Hematopoietic multipotent progenitor cell treated with erythropoietin and hydrocortisone succinate and interleukin-3 and kit ligand, for 15 days (in vitro differentiated cells): ENCODE measurements around the gene HOXC10.

Experiments
- DNase-seq: peaks from one replicate; pipeline ENCODE4 v3.0.0-alpha.2; 2015; ENCODE audit warnings: low spot score

Gene HOXC10

DNA sequence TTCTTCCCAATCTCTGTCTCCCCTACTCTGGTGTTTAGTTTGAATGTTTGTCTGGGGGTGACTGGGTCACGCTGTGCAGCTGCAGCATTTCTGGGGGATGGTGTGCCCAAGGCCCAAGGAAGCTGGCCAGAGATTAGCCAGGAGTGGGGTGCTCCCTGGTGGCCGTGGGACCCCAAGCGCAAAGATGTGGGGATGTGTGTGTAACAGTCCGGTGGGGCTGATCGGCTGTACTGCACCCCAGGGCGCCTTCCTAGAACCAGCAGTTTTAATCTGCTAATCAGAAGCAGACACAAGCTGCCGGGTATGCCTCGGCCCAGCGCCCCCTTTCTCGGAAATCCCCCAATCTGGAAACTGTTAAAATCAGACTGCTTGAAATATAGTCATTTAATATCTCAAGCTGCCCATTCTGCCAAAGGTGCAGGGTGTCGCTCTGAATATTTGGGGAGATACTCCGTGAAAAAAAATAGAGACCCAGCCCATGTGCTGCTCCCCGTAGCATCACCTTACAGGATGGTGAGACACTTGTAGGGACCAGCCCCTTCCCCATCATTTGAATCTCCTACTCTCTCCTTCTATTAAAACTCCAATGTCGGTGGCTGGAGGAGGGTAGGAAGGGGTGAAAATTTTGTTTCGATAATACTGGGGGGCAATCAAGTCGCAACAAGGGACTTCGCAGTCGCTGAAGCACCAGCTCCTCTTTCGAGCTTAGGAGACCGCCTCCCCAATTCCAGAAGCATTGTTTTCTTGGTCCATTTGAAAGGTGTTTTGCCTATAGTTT lies 19.3 kb downstream of the HOXC10 start:
- DNase-seq: no peak

DNA sequence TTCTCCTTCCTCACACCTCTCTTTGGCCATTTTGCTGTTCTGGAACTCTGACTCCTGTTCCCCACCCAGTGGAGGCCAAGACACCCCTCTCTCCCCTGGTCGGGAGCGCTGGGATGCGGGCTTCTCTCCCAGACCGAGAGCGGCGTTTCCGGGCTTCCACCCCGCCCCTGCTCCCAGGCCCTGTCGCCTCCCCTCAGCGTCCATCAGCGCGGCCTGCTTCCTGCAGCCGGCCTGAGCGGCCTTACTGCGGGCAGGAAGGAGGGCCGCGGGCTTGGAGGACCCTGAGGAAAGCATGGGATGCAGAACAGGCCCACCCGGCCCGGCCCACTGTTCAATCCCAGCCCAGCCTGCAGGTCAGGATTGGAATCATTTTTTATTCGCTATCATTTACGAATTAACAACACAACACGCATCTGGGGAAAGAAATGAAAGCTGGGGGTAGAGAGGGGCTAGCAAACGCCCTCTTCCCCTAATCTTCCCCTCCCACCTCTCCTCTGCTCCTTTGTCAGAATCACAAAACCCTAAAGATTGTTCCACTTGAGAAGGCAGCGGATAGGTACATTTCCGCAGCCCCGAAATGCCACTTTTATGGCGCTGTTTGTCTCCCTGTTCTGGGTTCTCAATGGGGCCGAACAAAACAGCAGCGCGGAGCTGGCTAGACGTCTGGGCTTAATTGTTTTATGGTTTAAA lies 20.0 kb downstream of the HOXC10 start:
- no peak for DNase-seq

DNA sequence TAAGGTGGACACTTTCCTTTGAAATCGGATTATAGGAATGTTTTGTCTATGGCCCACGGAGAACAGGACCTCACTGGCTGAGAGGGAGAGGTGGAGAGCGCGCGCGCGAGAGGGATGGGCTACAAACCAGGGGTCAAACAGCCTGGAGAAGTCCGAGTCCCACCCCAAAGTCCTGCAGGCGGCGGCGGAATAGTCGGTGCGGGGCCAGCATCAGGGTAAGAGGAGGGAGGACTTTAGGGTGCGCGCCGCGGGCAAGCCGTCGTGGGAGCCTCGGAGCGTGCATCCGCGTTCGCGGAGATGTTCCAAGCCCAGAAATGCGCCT lies 20.5 kb downstream of the HOXC10 start:
- DNase-seq: no peak

DNA sequence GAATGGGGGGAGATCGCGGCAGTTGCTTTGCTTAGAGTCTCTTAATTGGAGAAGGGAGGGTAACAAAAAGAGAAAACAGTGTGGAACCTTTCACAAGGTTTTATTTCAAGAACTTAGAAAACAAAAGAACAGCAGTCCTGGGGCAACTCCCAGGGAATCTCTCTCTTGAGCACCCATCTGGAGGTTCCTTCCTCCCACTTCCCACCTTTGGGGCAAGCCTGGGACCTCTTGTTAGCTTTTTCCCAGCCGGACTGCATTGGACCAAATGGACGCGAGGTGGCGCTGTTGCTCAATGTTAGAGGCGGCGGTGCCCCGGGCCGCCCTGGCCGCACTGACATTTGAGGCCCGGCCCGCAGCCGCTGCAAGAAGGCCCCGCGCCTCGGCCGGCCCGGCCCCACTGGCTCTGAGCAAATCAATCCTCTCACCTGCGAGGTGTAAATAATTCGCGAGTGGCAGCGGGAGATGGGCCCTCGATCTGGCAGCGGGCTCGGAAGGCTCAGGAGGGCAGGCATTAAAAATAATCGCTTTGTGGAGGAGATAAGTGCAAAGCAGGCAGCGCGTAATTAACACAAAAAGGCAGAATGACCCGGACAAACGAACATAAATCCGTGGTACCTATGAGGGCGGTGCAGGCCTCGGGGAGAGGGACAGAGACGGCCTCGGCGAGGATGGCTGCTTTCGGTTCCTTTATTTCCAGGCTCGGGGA lies 21.1 kb downstream of the HOXC10 start:
- DNase-seq: peak; percentile 76

DNA sequence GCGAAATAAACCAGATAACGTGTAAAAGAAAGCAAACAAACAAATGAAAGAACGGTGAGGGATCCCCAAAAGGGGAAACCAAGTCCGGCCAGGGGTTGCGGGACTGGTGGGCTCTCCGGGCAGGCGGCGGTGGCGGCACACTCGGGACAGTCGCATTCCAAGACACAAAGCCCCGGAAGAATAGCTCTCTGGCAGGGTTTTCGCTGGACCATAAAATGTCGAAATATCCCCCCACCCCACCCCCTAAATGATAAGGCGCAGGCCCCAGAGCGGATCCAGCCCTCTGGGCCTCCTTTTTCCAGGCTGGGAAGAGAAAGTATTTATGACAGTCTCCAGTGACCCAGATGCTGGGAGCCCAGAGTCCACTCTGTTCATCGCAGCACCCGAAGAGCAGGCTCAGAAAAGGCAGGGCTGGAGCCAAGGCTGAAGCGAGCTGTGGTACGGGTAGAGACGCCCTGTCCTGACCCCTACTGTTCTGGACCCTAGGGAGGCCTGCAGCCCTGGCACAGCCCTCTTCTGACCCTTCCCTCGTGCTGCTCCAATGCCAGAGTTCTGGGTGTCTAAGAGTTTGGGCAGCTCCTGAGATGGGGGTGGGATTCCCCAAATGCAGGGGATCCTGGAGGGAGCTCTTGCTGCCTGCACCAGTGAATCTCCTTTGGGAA lies 21.7 kb downstream of the HOXC10 start:
- DNase-seq: no peak

DNA sequence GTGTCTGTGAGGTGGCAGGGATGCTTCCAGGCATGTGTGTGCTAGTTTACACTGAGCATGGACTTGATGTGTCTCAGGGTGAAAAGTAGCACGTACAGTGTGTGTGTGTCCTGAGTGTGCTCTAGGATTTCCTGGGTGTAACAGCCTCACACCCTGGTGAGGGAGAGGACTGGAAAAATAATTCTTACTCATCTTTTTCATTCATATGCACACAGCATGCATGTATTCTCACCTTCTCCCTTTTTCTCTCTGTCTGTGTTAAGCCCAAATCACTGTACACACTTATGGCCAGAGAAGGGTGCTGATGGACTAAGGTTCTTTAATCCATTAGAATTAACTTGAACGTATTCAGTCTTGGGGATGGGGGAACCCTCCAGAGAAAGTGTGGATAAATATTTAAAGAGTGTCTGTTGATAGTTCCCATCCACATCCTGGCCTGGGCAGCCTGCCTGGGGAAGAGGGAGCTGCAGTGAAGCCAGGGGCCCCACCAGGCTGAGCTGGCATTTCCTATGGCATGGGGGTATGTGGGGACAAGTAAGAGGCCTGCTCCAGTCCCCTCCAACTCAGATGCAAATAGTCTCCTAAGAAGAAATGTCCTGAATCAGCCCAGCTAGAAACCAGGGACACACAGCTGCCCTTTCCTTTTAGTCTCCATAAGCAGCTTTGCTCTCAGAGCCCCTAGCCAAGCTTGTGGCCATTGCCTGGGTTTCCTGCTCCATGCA lies 22.8 kb downstream of the HOXC10 start:
- DNase-seq: no peak

DNA sequence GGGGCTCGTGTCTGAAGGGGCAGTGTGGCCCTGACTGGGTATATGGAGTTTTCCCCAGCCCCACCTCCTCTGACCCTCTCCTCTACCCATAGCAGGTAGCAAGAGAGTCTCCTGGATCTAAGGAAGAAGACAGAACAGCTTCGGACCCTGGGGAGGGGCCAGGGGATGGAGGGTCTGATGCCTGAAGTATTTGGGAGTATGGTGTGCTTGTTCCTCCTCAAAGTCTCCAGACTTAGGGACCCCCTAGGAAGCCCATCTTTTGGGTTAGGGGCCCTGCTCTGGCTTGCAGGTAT lies 23.3 kb downstream of the HOXC10 start:
- DNase-seq: no peak

DNA sequence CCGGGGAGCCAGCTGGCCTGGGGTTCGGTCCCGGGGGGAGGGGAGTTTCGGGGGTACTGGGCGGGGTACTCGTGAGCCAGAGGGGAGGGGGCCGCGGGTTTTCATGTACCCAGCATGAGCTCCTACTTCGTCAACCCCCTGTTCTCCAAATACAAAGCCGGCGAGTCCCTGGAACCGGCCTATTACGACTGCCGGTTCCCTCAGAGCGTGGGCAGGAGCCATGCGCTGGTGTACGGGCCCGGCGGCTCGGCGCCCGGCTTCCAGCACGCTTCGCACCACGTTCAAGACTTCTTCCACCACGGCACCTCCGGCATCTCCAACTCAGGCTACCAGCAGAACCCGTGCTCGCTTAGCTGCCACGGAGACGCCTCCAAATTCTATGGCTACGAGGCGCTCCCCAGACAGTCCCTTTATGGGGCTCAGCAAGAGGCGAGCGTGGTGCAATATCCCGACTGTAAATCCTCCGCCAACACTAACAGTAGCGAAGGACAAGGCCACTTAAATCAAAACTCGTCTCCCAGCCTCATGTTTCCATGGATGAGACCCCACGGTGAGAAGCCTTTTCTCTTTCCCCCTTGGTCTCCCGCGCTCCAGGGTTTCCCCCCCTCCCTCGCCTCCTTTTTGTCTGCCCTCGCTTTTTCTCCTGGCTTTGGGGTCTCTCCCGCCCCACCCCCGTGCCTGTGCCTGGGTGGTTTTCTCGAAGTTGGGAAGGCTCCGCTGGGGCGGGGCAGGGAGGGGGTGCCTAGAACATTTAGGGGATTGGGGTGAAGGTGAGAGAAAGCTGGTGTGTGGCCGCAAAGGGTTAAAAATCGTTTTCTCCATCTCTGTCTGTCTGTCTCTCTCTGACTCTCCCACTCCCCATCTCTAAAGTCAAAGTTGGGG lies 24.5 kb downstream of the HOXC10 start:
- DNase-seq: no peak

DNA sequence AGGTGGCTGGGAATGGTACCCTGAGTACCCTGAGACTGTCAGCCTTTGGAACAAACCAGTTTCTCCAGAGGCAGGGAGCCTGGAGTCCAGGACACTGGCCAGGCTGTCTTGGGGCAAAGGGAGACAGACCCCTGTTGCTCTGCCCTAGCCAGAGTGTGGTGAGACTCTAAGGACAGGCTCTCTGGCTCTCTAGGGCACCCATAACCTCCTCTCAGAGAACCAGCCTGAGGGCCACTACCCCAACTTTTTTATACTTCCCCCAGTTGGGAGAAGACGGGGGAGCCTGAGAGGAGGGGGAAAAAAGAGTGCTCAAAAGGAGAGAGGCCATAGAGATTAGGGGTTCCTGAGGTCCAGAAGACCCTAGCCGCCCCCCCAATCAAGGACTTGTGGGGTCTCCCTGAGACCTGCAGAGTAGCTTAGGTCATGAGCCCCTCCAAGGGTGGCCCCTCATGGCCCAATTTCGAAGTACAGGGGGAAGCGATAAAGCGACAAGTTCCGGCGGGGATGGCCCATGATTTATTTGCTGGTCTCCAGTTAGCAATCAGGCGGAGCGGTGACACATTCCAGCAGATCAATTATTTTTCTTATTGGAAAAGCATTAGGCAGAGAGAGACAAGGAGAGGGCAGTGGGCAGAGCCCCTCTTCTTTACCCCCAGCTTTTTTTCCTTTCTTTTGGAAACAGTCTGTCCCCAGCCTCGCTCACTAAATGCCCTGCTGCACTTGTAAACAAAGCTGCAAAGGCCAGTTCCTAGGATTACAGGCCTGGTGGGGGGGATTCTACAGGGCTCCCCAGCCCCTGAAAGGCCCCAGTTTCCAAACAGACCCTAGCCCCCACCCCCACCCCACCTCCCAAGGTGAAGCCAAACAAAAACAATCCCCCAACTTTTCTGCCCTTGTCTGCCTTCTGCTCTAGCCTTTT lies 25.4 kb downstream of the HOXC10 start:
- DNase-seq: no peak

DNA sequence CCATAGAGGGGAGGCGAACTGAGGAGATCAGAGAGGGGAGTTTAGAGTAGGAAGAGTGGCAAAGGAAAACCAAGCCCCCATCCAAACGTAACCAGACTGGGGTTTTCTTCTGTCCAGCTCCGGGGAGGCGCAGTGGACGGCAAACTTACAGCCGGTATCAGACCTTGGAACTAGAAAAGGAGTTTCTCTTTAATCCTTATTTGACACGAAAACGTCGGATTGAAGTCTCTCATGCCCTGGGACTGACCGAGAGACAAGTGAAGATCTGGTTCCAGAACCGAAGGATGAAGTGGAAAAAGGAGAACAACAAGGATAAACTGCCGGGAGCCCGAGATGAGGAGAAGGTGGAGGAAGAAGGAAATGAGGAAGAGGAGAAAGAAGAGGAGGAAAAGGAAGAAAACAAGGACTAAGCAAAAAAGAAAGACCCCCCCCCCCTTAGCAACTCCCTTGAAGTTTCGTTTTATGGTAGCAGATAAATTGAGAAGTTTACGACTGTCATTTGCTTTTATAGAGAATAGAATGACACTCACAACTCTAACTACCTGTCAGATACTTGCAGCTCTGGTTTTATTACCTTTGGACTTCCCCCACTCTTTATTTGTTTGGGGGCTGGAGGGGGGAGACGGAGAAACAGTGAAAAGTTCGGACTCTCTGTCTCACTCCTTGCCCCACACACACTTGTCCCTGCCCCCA lies 26.2 kb downstream of the HOXC10 start:
- no peak for DNase-seq

DNA sequence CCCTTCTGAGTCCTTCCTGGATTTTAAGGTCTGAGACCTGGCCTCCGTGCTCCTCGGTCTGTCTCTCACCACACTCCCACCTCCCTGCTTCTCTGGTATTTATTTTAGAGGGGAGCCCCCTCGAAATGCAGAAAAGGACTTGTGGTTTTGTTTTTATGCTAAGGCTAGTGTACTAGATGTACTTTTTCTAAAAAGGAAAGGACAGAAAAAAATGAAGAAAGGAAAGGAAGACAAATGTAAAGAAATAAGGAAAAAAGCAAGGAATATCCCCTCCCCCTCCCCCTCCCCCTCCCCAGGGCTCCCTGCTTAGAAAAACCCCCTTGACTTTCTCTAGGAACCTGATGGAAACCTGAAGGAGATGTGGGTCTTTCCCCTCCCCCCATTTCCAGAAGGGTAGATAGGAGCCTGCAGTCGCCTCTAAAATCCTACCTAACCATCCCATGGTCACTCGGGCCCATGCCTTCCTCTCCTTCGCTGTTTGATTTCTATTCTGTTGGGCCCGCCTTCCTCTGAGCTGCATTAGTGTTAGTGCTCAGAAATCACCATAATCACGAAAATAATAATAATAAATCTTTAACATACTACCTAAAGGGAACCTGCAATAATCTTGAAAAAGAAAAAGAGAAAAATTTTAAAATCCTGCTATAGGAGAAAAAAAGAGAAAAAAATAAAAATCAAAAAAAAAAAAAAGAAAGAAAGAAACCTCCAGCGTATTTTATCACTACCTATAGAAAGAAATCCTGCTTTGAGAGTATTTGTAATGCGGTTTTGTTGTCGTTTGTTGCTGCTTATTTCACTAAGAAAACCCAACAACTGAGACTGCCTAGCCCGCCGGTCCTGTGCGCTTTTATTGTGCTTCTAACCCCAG lies 27.0 kb downstream of the HOXC10 start:
- DNase-seq: no peak

DNA sequence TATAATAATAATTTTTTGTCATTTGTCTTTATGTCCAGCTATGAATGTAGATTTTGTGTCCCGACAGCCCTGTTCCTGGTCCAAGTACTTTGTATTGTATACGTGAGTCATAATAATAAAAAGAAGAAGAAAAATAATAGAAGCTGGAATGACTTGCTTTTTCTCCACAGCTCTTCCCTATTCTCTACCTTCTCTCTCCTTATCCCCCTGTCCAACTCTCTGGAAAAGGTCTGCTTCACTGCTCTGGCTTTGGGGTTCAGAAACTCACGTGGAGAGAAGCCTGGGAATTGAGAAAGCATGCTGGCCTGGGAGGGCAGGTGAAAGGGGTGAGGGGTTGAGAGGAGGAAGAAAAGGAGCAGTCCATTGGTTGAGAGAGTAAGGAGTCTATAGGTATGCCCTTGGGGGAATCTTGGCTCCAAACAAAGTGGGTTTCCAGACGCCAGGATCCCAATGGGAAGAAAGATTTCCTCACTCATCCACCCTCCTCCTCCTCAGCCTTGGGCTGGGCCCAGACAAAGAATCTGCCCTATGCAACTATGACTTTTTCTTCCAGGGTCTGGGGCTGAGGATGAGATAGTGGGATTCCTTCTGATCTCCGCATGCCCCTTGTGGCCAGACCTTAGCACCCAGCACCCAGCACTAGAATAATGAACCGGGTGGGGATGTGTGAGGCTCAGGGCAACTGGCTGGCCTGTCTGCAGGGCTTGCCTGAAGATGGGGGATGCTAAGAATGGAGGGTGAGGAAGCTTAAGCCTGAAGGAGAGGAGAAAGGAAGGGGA lies 27.9 kb downstream of the HOXC10 start:
- no peak for DNase-seq

DNA sequence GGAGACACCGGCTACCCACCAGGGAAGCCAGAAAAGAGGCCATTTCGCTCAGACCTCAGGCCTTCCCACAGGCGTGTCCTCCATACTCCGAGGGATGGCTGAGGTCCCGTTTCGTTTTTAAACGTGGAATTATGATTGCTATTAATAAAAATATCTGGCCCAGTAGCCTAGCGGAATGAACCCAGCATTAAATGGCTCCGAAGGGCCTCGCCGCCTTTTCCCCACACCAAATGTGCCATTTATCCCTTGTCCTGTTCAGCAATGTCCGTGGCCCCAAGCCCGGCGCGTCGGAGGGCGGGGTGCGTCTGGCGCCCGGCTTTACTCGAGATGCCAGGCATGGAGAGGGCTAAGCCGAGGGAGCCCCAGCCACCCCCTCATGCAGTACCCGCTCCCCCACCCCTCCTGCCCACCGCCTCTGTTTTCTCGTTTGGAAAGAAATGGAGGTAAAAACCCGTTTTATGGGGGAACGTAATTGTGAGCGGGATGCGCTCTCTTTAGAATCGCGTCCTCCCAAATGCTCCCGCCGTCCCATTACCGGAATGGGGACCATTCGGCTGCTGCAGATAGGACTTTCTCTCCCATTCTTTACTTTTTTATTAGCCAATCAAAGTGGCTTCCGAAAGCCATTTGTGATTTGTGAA lies 29.6 kb downstream of the HOXC10 start:
- no peak for DNase-seq

DNA sequence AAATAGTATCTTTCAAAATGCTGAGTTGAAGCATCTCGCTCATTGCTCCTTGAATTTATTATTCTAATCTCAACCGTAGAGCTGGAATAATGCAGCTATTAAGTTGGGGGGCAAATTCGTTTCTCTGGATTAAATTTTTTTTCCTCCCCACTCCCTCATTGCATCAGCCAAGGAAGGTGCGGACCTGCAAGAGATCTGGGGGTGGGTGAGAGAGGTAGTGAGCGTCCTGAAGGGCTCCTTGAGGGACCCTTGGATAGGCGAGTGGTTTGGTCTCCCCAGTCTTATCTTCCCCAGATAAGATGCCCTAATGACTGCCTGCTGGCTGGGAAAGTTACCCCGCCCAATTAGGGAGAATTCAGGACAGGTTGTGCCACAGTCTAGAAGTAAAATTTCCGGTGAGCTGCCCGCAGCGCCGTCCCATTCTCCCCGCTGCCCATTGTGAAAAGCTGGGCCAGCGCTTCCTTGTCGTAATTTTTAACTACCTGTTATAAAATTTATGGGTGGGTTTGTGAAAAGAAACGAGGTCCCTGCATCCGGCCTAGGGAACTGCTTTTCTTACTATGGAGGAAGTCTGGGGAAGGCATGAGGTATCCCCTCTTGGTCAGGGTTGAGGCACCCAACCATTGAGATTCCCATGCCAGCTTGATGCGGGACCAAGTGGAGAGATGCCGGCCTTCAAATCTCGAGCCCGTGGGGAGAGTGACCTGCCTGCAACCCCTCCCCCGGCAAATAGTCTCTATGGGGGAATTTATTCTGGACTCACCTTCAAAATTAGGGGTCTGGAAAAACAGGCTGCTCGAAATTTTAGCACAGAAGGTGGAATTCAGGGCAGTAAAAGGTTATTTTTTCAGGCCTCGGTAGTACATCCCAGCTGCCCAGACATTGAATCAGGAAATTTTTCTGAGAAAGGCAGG lies 30.3 kb downstream of the HOXC10 start:
- DNase-seq: no peak

DNA sequence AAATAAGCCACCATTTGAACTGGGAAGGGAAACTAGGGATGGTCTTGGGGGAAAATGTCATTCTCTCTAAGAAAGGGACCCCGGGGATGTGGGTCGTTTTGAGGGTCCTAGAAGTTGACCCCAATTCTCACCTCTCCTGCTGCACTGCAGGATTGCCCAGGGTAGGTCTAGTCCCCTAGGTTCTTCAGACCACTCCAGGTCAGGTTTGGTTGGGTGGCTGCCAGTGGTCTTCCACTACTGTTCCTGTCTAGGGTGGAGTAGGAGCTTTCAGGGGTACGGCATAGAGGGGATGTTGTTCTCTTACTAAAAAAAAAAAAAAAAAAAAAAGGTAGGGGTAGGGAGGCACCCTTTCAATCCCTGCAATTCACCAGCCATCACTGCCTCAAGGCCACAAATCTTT lies 31.1 kb downstream of the HOXC10 start:
- no peak for DNase-seq

DNA sequence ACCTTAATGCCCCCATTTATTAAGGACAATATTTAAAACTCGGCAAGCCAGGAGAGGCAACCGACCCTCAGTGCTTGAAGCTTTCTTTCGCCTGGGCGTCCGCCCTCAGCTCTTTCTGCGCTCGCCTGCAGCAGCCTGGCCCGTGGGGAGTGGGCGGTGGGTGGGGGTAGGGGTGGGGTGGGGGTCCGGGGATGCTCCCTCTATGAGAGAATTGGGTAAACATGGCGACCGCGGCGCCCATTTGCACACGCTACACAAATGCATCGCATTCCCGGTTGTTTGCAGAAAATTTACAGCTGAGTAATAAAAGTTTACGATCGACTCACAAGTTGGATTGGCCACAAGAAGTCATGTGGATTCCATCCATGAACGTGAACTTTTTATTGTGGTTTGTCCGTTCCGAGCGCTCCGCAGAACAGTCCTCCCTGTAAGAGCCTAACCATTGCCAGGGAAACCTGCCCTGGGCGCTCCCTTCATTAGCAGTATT lies 31.6 kb downstream of the HOXC10 start:
- no peak for DNase-seq
